ENCODE data around the gene NAALADL2.

The NAALADL2 gene

DNA sequence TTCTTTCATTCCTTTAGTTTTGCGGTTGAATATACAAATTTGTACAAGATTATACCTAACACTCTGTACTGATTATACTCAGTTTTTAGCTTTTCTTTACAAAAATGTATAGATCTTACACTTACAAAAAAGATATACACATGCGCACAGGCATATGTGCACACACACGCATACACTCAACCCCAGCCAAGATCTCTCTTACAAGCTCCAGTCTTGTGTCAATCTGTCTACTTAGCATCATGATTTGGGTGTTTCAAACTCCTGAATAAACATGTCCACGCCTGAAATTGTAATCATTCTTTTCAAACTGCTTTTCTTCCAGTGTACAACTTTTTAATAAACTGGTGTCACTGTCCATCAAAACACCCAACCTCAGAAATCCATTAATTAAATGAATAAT, 180.7 kb downstream of the NAALADL2 start:
- Histone ChIP-seq H3K4me1 (ENCODE audit: control insufficient read depth, insufficient read depth, low read length) (no peaks in the 10 kb centered on the region), H3K36me3 (ENCODE audit: control insufficient read depth, insufficient read depth, low read length, severe bottlenecking) (no peaks in the 10 kb centered on the region), H3K9me3 (ENCODE audit: control insufficient read depth, low read length) (no peaks in the 10 kb centered on the region), H3K9ac (ENCODE audit: low read length) (no peak overlapping the region), H3K4me3 (ENCODE audit: low read length) (no peak overlapping the region), H3K27me3 (replicated peaks; ENCODE audit: control insufficient read depth, insufficient read depth, low read length) (no peaks in the 10 kb centered on the region)
- no peak for DNase-seq (ENCODE audit: low read depth)

DNA sequence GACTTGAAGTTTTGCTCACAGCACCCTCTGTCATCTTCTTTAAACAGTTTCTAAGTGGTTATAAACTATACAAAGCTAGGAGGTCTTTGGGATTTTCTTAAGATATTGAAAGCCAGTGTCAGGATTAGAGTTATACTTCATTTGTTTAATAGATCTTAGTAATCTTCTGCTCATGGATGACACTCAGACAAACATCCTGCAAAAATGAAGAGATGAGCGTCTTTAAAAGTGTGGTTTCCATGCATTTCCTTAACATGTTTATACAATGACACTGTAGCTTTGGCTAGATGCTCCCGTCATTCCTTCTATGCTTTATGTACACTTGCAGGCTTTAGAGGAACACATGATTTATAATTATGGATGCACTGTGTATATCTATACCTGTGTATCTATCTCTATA, 182.2 kb downstream of the NAALADL2 start:
- no peaks in the 10 kb centered on the region for H3K36me3 ChIP-seq (ENCODE audit: control insufficient read depth, insufficient read depth, low read length, severe bottlenecking)
- H3K9me3 ChIP-seq (ENCODE audit: control insufficient read depth, low read length) = no peaks in the 10 kb centered on the region
- no peaks in the 10 kb centered on the region for H3K4me1 ChIP-seq (ENCODE audit: control insufficient read depth, insufficient read depth, low read length)
- H3K9ac ChIP-seq (ENCODE audit: low read length) = no peak overlapping the region
- peak; percentile 7 for DNase-seq (ENCODE audit: low read depth)
- H3K4me3 ChIP-seq (ENCODE audit: low read length) = no peak overlapping the region
- H3K27me3 ChIP-seq (replicated peaks; ENCODE audit: control insufficient read depth, insufficient read depth, low read length) = no peaks in the 10 kb centered on the region

DNA sequence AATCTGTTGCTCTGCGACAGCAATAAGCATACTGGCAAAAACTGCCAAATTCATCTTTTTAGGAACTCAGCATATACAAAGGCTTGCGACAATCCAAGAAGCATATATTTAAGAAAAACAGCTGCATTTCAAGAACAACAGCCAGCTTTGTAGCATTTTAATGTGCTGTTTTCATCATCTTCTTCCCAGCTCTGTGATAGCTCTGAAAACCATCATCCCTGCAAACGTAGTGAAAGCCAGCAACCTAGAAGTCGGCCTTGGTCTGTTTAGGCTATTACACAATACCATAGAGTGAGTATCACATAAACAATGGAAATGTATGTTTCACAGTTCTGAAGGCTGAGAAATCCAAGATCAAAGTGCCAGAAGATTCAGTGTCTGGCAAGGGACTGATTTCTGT, 187.5 kb downstream of the NAALADL2 start:
- Histone ChIP-seq H3K4me3 (ENCODE audit: low read length) (no peak overlapping the region), H3K36me3 (ENCODE audit: control insufficient read depth, insufficient read depth, low read length, severe bottlenecking) (no peaks in the 10 kb centered on the region), H3K27me3 (replicated peaks; ENCODE audit: control insufficient read depth, insufficient read depth, low read length) (no peaks in the 10 kb centered on the region), H3K9me3 (ENCODE audit: control insufficient read depth, low read length) (peaks cover 9% of the 10 kb centered on the region), H3K9ac (ENCODE audit: low read length) (no peak overlapping the region), H3K4me1 (ENCODE audit: control insufficient read depth, insufficient read depth, low read length) (no peaks in the 10 kb centered on the region)
- DNase-seq (ENCODE audit: low read depth) = no peak

DNA sequence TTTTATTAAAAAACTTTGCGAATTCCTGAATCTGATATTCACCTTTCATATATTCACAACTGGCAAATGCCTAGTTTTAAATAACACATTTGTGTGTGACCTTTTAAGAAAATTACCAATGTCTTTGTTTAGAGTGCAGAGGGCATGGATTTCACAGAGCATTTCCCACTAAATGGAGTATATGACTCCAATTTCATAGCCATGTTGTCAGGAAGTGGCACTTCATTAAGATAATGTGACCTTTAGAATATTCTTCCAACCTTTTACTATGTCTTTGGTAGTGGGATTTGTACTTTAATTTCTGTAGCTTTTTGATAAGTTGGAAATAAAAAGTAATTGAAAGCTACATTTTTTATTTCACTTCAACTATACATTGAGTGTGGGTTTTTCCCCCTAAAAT, 188.7 kb downstream of the NAALADL2 start:
- no peak overlapping the region for H3K9ac ChIP-seq (ENCODE audit: low read length)
- no peaks in the 10 kb centered on the region for H3K27me3 ChIP-seq (replicated peaks; ENCODE audit: control insufficient read depth, insufficient read depth, low read length)
- peaks cover 11% of the 10 kb centered on the region for H3K9me3 ChIP-seq (ENCODE audit: control insufficient read depth, low read length)
- DNase-seq (ENCODE audit: low read depth) = no peak
- no peak overlapping the region for H3K4me3 ChIP-seq (ENCODE audit: low read length)
- H3K4me1 ChIP-seq (ENCODE audit: control insufficient read depth, insufficient read depth, low read length) = no peaks in the 10 kb centered on the region
- H3K36me3 ChIP-seq (ENCODE audit: control insufficient read depth, insufficient read depth, low read length, severe bottlenecking) = no peaks in the 10 kb centered on the region

DNA sequence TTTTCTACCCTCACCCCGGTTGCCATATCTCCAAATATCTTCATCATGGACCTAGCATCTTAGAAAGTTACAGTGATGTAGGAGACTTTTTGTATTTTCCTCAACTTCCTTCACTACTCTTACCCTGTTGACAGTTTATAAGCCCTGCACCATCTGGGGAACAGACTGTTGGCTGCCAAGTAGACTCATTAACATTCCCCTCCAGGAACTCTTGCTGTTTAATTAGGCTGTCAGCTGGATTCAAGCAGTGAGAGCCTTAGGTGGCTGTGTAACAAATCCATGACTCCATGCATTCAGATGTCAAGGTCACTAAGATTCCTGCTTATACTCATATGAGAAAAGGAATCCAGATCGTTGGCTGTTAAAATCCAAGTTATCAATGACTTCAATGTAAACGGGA, 198.3 kb downstream of the NAALADL2 start:
- Histone ChIP-seq H3K4me3 (ENCODE audit: low read length) (no peak overlapping the region), H3K9ac (ENCODE audit: low read length) (no peak overlapping the region), H3K4me1 (ENCODE audit: control insufficient read depth, insufficient read depth, low read length) (no peaks in the 10 kb centered on the region), H3K27me3 (replicated peaks; ENCODE audit: control insufficient read depth, insufficient read depth, low read length) (no peaks in the 10 kb centered on the region), H3K9me3 (ENCODE audit: control insufficient read depth, low read length) (peaks cover 11% of the 10 kb centered on the region), H3K36me3 (ENCODE audit: control insufficient read depth, insufficient read depth, low read length, severe bottlenecking) (no peaks in the 10 kb centered on the region)
- no peak for DNase-seq (ENCODE audit: low read depth)

DNA sequence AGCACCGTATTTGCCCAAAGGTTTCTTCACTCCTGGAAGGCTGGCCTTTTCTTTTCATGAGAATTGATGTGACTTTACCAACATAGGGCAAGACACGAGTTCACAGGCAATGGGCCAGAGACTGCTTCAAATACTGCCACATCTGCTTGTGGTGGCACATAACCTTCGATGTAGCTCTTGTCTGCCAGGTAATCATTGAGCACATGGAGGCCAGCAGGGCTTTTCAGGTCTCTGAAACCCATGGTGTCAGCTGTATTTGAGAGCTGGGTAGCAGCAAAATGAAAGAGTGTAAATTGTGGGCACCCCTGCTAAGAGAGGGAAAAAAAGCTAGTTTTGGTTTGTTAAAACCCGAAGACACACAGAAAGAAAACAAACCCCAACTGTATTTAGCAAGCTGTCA, 200.7 kb downstream of the NAALADL2 start:
- H3K4me3 ChIP-seq (ENCODE audit: low read length) = no peak overlapping the region
- peaks cover 11% of the 10 kb centered on the region for H3K9me3 ChIP-seq (ENCODE audit: control insufficient read depth, low read length)
- DNase-seq (ENCODE audit: low read depth) = no peak
- H3K27me3 ChIP-seq (replicated peaks; ENCODE audit: control insufficient read depth, insufficient read depth, low read length) = no peaks in the 10 kb centered on the region
- no peak overlapping the region for H3K9ac ChIP-seq (ENCODE audit: low read length)
- H3K36me3 ChIP-seq (ENCODE audit: control insufficient read depth, insufficient read depth, low read length, severe bottlenecking) = no peaks in the 10 kb centered on the region
- H3K4me1 ChIP-seq (ENCODE audit: control insufficient read depth, insufficient read depth, low read length) = no peaks in the 10 kb centered on the region

DNA sequence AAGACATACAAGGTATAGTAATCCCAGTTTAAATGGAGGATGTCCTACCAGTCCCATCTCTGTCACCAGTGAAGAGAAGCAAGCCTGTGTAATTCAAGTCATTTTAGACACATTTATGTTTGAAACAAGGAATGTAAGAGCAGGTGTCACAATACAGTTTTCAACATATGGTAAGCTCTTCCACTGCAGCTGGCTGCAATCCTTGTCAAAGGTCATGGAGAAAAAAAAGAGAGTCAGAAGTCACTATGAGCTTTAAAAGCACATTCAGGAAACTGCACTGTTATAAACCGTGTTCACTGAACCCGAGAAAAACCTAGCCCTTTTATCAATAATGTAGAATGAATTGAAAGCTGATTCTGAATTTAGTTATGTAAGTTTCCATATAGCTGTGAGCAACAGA, 206.4 kb downstream of the NAALADL2 start:
- Histone ChIP-seq H3K36me3 (ENCODE audit: control insufficient read depth, insufficient read depth, low read length, severe bottlenecking) (no peaks in the 10 kb centered on the region), H3K27me3 (replicated peaks; ENCODE audit: control insufficient read depth, insufficient read depth, low read length) (no peaks in the 10 kb centered on the region), H3K9ac (ENCODE audit: low read length) (no peak overlapping the region), H3K9me3 (ENCODE audit: control insufficient read depth, low read length) (no peaks in the 10 kb centered on the region), H3K4me3 (ENCODE audit: low read length) (no peak overlapping the region), H3K4me1 (ENCODE audit: control insufficient read depth, insufficient read depth, low read length) (peaks cover 10% of the 10 kb centered on the region)
- peak; percentile 3 for DNase-seq (ENCODE audit: low read depth)

DNA sequence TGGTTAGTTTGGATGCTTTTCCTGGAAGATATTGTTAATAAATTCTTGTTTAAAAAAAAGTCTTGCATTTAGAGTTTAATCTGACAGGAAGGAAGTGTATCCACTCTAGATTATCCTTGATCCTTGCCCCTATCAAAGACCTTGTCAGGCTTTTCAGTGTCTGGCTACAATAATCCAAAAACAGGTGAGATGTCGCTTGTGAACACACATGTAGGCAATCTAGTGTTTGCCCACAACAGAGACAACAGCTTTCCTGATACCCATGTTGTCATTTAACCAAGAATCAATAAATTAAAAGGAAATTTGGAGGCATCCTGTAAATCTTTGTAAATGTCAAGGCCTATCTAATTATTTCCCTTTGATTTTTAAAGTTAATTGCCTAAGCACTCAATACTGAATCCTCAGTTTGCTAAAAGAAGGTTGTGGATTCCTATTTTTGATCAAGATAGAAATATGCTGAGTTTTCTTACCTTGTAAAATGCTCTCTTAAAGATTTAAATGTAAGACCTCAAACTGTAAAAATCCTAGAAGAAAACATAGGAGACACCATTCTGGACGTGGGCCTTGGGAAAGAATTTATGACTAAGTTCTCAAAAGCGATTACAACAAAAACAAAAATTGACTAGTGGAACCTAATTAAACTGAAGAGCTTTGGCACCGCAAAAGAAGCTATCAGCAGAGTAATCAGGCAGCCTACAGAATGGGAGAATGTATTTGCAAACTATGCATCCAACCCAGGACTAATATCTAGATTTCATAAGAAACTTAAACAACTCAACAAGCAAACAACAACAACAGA, 207.7 kb downstream of the NAALADL2 start:
- peaks cover 10% of the 10 kb centered on the region for H3K4me1 ChIP-seq (ENCODE audit: control insufficient read depth, insufficient read depth, low read length)
- no peak overlapping the region for H3K4me3 ChIP-seq (ENCODE audit: low read length)
- no peaks in the 10 kb centered on the region for H3K9me3 ChIP-seq (ENCODE audit: control insufficient read depth, low read length)
- no peak for DNase-seq (ENCODE audit: low read depth)
- no peaks in the 10 kb centered on the region for H3K27me3 ChIP-seq (replicated peaks; ENCODE audit: control insufficient read depth, insufficient read depth, low read length)
- no peak overlapping the region for H3K9ac ChIP-seq (ENCODE audit: low read length)
- no peaks in the 10 kb centered on the region for H3K36me3 ChIP-seq (ENCODE audit: control insufficient read depth, insufficient read depth, low read length, severe bottlenecking)

DNA sequence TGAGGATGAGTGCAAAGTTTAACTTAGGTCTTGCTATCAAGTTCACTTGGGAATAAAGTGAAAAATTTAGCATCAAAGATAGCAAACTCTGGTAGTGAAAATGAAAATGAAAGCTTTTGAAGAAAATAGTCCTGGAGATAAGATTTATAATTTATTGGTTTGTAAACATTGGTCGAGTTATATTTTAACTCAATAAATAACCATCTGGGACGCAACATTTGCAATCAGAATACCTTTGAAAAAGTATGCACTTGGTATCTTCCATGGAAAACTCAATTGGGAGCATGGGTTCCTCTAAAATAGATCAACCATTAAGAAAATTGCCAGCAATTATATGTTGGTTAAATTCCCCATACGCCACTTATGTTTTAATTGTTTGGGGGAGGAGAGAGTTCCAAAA, 209.5 kb downstream of the NAALADL2 start:
- Histone ChIP-seq H3K4me1 (ENCODE audit: control insufficient read depth, insufficient read depth, low read length) (peaks cover 15% of the 10 kb centered on the region), H3K27me3 (replicated peaks; ENCODE audit: control insufficient read depth, insufficient read depth, low read length) (no peaks in the 10 kb centered on the region), H3K9me3 (ENCODE audit: control insufficient read depth, low read length) (no peaks in the 10 kb centered on the region), H3K4me3 (ENCODE audit: low read length) (no peak overlapping the region), H3K36me3 (ENCODE audit: control insufficient read depth, insufficient read depth, low read length, severe bottlenecking) (no peaks in the 10 kb centered on the region), H3K9ac (ENCODE audit: low read length) (no peak overlapping the region)
- no peak for DNase-seq (ENCODE audit: low read depth)

DNA sequence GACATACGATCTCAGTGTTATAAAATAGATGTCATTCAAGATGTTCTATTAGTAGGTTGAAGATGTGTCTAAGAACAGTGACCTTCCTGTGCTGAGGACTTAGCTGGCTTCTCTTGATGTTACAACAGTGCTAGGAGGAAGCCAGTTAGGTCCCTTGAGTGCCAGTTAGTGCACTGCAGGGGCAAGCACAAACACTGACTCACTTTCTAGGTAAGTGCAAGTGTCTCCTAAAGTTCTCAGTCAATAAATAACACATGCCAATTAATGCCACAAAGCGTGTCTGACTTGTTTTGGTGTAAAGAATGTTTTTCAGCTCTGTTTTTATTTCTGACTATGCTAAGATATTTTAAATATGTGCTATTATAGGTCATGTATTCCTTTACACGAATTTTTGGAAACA, 211.8 kb downstream of the NAALADL2 start:
- no peak overlapping the region for H3K9ac ChIP-seq (ENCODE audit: low read length)
- DNase-seq (ENCODE audit: low read depth) = no peak

DNA sequence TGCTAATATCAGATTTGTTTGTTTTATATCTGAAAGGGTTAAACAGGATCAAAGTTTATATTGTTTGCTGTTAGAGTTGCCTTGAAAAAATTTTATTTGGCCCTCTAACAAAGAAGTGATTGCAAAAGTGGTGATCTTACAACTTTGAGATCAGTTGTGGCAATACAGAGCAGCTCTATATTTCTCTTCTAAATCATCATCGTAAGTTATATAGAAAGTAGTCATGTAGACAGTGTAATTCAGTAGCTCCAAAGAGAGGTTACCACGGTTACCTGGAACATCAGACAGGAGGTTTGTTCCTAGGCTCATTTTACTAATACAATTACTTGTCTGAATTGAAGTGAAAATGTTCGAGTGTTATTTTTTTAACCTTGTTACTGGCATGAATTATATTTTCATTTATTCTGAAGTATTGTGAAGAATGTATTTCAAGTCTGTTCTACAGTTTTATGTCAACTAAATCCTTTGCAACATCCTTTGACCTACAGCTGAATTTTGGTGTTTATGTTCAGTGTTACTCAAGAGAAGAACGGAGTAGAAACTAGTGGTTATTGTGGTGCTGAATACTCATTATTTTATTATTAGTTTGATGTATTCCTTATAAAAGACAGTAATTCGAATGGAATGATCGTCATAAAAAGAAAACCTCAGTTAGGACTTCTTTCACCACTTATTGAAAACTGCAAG, 214.2 kb downstream of the NAALADL2 start:
- peaks cover 16% of the 10 kb centered on the region for H3K4me1 ChIP-seq (ENCODE audit: control insufficient read depth, insufficient read depth, low read length)
- H3K9ac ChIP-seq (ENCODE audit: low read length) = no peak overlapping the region
- H3K9me3 ChIP-seq (ENCODE audit: control insufficient read depth, low read length) = no peaks in the 10 kb centered on the region
- H3K27me3 ChIP-seq (replicated peaks; ENCODE audit: control insufficient read depth, insufficient read depth, low read length) = no peaks in the 10 kb centered on the region
- H3K36me3 ChIP-seq (ENCODE audit: control insufficient read depth, insufficient read depth, low read length, severe bottlenecking) = no peaks in the 10 kb centered on the region
- peak; percentile 14 for DNase-seq (ENCODE audit: low read depth)
- no peak overlapping the region for H3K4me3 ChIP-seq (ENCODE audit: low read length)

More for the DNA sequence above, 211.8 kb downstream of the NAALADL2 start:
- no peaks in the 10 kb centered on the region for H3K27me3 ChIP-seq (replicated peaks; ENCODE audit: control insufficient read depth, insufficient read depth, low read length)
- no peaks in the 10 kb centered on the region for H3K9me3 ChIP-seq (ENCODE audit: control insufficient read depth, low read length)
- no peak overlapping the region for H3K4me3 ChIP-seq (ENCODE audit: low read length)
- H3K36me3 ChIP-seq (ENCODE audit: control insufficient read depth, insufficient read depth, low read length, severe bottlenecking) = no peaks in the 10 kb centered on the region
- peaks cover 20% of the 10 kb centered on the region for H3K4me1 ChIP-seq (ENCODE audit: control insufficient read depth, insufficient read depth, low read length)

All from adipocyte (in vitro differentiated cells).